Mucosa of stomach (tissue), 1 donor: ENCODE results near the gene ZBTB2.
A peak's percentile ranks its signal among the peaks of the same experiment; 100 is the strongest.

Experiments
- H3K27me3 ChIP-seq: one replicate; pipeline ENCODE4 v1.7.0; 2013; ENCODE audit warnings: mild to moderate bottlenecking, low read length; ENCODE audit not compliant: control insufficient read depth, insufficient read depth
- H3K36me3 ChIP-seq: one replicate; pipeline ENCODE4 v1.7.0; 2013; ENCODE audit warnings: low read length; ENCODE audit not compliant: control insufficient read depth, insufficient read depth
- H3K4me1 ChIP-seq: one replicate; pipeline ENCODE4 v1.7.0; 2013; ENCODE audit warnings: mild to moderate bottlenecking, low read length; ENCODE audit not compliant: control insufficient read depth, insufficient read depth
- H3K4me3 ChIP-seq: one replicate; pipeline ENCODE4 v1.7.0; 2013; ENCODE audit warnings: low read length
- H3K9ac ChIP-seq: one replicate; pipeline ENCODE4 v1.7.0; 2013; ENCODE audit warnings: mild to moderate bottlenecking, low read length, moderate library complexity
- H3K9me3 ChIP-seq: one replicate; pipeline ENCODE4 v1.7.0; 2013; ENCODE audit warnings: mild to moderate bottlenecking, low read length, moderate library complexity; ENCODE audit not compliant: control insufficient read depth
- donor health status: Pancreatic carcinoma.

ZBTB2 gene

GRCh38 chr6:151381722-151382121 is 9.6 kb downstream of the ZBTB2 start:
- H3K36me3 ChIP-seq, result no peaks in the 10 kb centered on the region
- H3K27me3 ChIP-seq, result no peaks in the 10 kb centered on the region
- no peak overlapping the region for H3K4me3 ChIP-seq

GRCh38 chr6:151380848-151381205 is 10.5 kb downstream of the ZBTB2 start:
- Histone ChIP-seq H3K36me3 (no peaks in the 10 kb centered on the region), H3K9ac (peak overlapping the region; percentile 12), H3K4me3 (no peak overlapping the region), H3K27me3 (no peaks in the 10 kb centered on the region), H3K9me3 (no peaks in the 10 kb centered on the region), H3K4me1 (no peaks in the 10 kb centered on the region)

More at GRCh38 chr6:151381722-151382121, 9.6 kb downstream of the ZBTB2 start:
- no peaks in the 10 kb centered on the region for H3K4me1 ChIP-seq
- H3K9ac ChIP-seq, result no peak overlapping the region
- H3K9me3 ChIP-seq, result no peaks in the 10 kb centered on the region

DNA sequence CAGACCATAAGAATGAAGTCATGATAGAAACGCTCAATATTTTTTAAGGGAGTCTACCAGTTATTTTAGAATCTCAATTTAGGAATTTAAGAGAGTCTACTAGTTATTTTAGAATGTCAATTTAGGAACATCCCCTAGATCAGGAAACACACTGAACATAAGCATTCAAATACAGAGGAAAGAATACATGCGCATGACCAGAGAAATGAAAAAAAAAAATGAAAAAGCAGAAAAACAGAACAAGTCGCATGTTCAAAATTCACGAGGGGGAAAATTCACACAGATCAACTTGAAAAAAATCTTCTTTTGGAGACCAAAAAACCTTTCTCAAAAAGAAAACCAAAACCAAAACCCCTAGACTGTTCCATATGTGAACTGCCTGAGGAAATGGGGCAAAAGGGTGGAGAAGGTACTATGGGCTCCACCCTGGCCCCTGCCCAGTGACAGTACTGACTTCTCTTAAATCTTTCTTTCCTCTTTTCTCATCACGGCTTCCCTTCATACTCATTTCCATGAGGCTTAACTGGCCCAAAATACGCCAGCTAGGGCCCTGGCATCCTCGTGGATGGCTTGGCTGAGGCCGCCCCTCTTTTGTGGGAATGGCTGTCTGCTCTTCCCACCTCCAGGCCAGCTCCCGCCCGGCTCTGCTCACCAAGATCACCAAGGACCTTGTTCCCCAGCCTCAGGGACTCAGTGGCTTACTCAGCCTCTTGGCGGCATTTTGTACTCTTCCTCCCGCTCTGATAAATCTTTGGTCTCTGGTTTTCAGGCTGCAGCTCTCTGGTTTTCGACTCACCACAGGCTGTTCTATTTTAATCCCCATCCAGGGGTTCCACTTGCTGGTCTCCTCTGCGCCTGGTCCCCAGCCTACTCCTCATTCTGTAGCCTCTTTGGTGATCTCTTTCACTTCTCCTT is 11.2 kb downstream of the ZBTB2 start:
- no peaks in the 10 kb centered on the region for H3K9me3 ChIP-seq
- H3K36me3 ChIP-seq, result no peaks in the 10 kb centered on the region
- no peak overlapping the region for H3K4me3 ChIP-seq
- no peaks in the 10 kb centered on the region for H3K4me1 ChIP-seq
- no peaks in the 10 kb centered on the region for H3K27me3 ChIP-seq
- H3K9ac ChIP-seq, result peak overlapping the region; percentile 12

- H3K9ac ChIP-seq, result no peak overlapping the region
- H3K36me3 ChIP-seq, result no peaks in the 10 kb centered on the region
- H3K27me3 ChIP-seq, result no peaks in the 10 kb centered on the region
- no peak overlapping the region for H3K4me3 ChIP-seq
- no peaks in the 10 kb centered on the region for H3K9me3 ChIP-seq
- no peaks in the 10 kb centered on the region for H3K4me1 ChIP-seq
Observed at GRCh38 chr6:151377095-151377494, 14.3 kb downstream of the ZBTB2 start.

GRCh38 chr6:151376440-151376839 is 14.9 kb downstream of the ZBTB2 start:
- H3K9ac ChIP-seq, result no peak overlapping the region
- no peak overlapping the region for H3K4me3 ChIP-seq
- H3K4me1 ChIP-seq, result no peaks in the 10 kb centered on the region
- no peaks in the 10 kb centered on the region for H3K36me3 ChIP-seq
- no peaks in the 10 kb centered on the region for H3K9me3 ChIP-seq
- H3K27me3 ChIP-seq, result no peaks in the 10 kb centered on the region

DNA sequence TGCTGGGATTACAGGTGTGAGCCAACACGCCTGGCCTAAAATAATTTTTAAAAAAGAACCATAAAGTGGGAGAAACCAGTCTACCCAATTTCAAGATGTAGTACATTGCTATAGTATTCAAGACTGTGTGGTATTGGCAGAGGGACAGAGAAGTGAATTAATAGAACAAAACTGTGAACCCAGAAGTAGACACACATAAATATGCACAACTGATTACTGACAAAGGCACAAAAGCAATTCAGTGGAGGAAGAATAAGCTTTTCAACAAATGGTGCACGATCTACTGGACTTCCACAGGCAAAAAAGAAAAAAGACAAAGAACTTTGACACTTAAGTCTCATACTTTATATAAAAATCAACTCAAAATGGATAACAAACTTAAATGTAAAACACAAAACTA is 15.5 kb downstream of the ZBTB2 start:
- Histone ChIP-seq H3K27me3 (no peaks in the 10 kb centered on the region), H3K9me3 (no peaks in the 10 kb centered on the region), H3K4me1 (no peaks in the 10 kb centered on the region), H3K36me3 (no peaks in the 10 kb centered on the region), H3K4me3 (no peak overlapping the region), H3K9ac (no peak overlapping the region)

GRCh38 chr6:151374036-151374683 is 17.2 kb downstream of the ZBTB2 start:
- Histone ChIP-seq H3K4me1 (no peaks in the 10 kb centered on the region), H3K27me3 (no peaks in the 10 kb centered on the region), H3K9me3 (no peaks in the 10 kb centered on the region), H3K36me3 (no peaks in the 10 kb centered on the region), H3K9ac (no peak overlapping the region), H3K4me3 (no peak overlapping the region)

DNA sequence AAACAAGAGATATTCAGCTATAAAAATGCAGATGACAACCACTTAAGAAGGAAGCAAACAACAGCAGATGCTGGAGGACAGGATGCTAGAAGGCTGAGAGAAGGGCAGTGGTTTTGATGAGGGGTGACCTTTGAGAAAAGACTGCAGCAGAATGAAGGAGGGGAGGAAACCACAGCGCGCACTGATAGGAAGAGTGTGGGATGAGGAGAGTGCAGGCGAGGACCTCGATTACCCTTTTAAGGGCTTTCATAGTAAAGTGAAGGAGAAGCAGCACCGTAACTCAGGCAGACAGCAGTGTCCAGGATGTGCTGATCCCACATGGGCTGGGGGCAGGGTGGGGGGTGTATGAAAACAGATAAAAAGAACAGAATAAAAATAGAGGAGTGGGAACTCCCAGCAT is 19.2 kb downstream of the ZBTB2 start:
- H3K9me3 ChIP-seq, result no peaks in the 10 kb centered on the region
- H3K9ac ChIP-seq, result no peak overlapping the region
- no peak overlapping the region for H3K4me3 ChIP-seq
- no peaks in the 10 kb centered on the region for H3K36me3 ChIP-seq
- H3K4me1 ChIP-seq, result no peaks in the 10 kb centered on the region
- no peaks in the 10 kb centered on the region for H3K27me3 ChIP-seq

- Histone ChIP-seq H3K9me3 (no peaks in the 10 kb centered on the region), H3K27me3 (no peaks in the 10 kb centered on the region), H3K9ac (no peak overlapping the region), H3K4me1 (no peaks in the 10 kb centered on the region), H3K36me3 (no peaks in the 10 kb centered on the region), H3K4me3 (no peak overlapping the region)
Observed at GRCh38 chr6:151370509-151371078, 20.8 kb downstream of the ZBTB2 start.

DNA sequence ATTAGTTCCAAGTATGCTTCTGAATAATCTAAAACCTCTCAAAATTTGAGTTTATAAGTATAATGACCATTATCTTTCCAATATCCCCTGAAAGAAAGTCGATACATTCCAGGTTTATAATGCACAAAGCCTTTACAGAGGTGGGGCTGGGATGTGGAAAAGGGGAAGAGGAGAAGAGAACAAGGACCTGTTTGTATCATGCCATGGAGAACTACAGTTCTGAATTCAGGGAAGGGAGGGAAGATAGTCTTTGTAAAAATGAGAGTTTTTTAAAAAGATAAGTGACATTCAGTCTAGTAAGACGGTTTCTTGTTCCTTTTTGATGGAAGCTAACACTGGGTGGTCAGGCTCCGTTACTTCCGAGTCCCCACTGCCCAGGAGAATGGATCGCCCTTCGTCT is 26.1 kb downstream of the ZBTB2 start:
- Histone ChIP-seq H3K9me3 (no peaks in the 10 kb centered on the region), H3K27me3 (no peaks in the 10 kb centered on the region), H3K9ac (no peak overlapping the region), H3K4me3 (no peak overlapping the region), H3K36me3 (no peaks in the 10 kb centered on the region), H3K4me1 (no peaks in the 10 kb centered on the region)

GRCh38 chr6:151359486-151359885 is 31.9 kb downstream of the ZBTB2 start:
- no peaks in the 10 kb centered on the region for H3K9me3 ChIP-seq

DNA sequence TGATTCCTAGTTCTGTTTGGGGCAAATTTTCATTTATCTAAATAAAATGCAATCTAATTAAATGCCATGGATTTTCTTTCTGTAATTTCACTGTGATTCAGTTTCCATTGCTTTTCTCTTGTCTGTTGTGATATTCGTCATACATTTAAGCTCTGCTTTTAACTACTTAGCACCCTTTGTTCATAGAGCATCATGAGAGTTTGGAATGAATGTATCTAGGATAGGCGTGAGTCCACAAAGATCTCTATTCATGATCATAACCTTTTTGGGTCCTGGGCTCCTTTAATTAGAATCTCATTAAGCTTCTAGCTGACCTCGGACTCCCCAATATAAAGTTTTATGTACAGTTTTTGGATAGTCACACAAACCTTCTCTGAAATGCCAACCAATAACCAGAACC is 32.9 kb downstream of the ZBTB2 start:
- H3K4me1 ChIP-seq, result no peaks in the 10 kb centered on the region
- H3K9ac ChIP-seq, result no peak overlapping the region
- H3K36me3 ChIP-seq, result no peaks in the 10 kb centered on the region
- H3K4me3 ChIP-seq, result no peak overlapping the region
- H3K27me3 ChIP-seq, result no peaks in the 10 kb centered on the region
- H3K9me3 ChIP-seq, result no peaks in the 10 kb centered on the region

More at GRCh38 chr6:151359486-151359885, 31.9 kb downstream of the ZBTB2 start:
- Histone ChIP-seq H3K36me3 (no peaks in the 10 kb centered on the region), H3K27me3 (no peaks in the 10 kb centered on the region), H3K4me1 (no peaks in the 10 kb centered on the region), H3K4me3 (no peak overlapping the region), H3K9ac (no peak overlapping the region)
